Calu3 (cell line): ENCODE data around the gene EPHA1. TPM values are rescaled to one million over a fixed set of nuclear protein-coding genes. Genes with fewer than 3 reads are reported as not detected.

Experiments used
- BruUV-seq: library from RNA; stranded (reverse); fragments of 400-500 nt; replicated peaks from 2 replicates; lab custom pipeline; 2021; lab: Mats Ljungman, UMichigan
- CTCF ChIA-PET: fragments of 300-600 bp; sonication (Branson Sonifier 250); formaldehyde crosslinking; loops from one replicate; lab custom pipeline; 2022; ENCODE audit warnings: antibody characterized with exemption; lab: Charles Lee
- DNase-seq: peaks from one replicate; pipeline ENCODE4 v3.0.0; 2022
- H3K27ac Mint-ChIP-seq: one replicate; pipeline ENCODE4 v1.8.0; 2022; ENCODE audit warnings: mixed read lengths; ENCODE audit not compliant: unreplicated experiment
- H3K27me3 Mint-ChIP-seq: one replicate; pipeline ENCODE4 v1.8.0; 2022; ENCODE audit warnings: mixed read lengths; ENCODE audit not compliant: unreplicated experiment
- H3K36me3 Mint-ChIP-seq: one replicate; pipeline ENCODE4 v1.8.0; 2022; ENCODE audit warnings: mild to moderate bottlenecking, moderate library complexity, mixed read lengths; ENCODE audit not compliant: insufficient read depth, unreplicated experiment
- H3K4me1 Mint-ChIP-seq: one replicate; pipeline ENCODE4 v1.8.0; 2022; ENCODE audit warnings: mild to moderate bottlenecking, low read depth, mixed read lengths; ENCODE audit not compliant: unreplicated experiment
- H3K4me3 Mint-ChIP-seq: one replicate; pipeline ENCODE4 v1.8.0; 2022; ENCODE audit warnings: mild to moderate bottlenecking, low read depth, moderate library complexity, mixed read lengths; ENCODE audit not compliant: unreplicated experiment
- H3K9me3 Mint-ChIP-seq: one replicate; pipeline ENCODE4 v1.8.0; 2022; ENCODE audit warnings: low read depth, mixed read lengths; ENCODE audit not compliant: unreplicated experiment
- CTCF ChIP-seq: fragments of 200-600 bp; IDR thresholded peaks from one replicate; pipeline ENCODE4 v1.8.0; 2022; ENCODE audit warnings: antibody characterized with exemption; ENCODE audit not compliant: unreplicated experiment
- intact Hi-C: fragments of 100-400 bp; cut with micrococcal nuclease; formaldehyde crosslinking; loops from one replicate; pipeline ENCODE4 v1.10.0; 2022; ENCODE audit not compliant: unreplicated experiment
- total RNA-seq: library from RNA; stranded (reverse); gene quantifications from 2 replicates; pipeline ENCODE4 v1.2.3, GENCODE V29; 2022

Gene EPHA1
- total RNA-seq, 1 experiment from 2014 or later = 21.6 TPM

GRCh38 chr7:143367972-143368371, 40.7 kb downstream of the EPHA1 start:
- Mint-ChIP-seq H3K9me3 (no peaks in the 10 kb centered on the region), H3K27ac (peak overlapping the region; percentile 62), H3K27me3 (peaks cover 26% of the 10 kb centered on the region), H3K4me1 (peaks cover 47% of the 10 kb centered on the region), H3K4me3 (no peak overlapping the region), H3K36me3 (no peaks in the 10 kb centered on the region)
- no TSS peak for BruUV-seq
- peak; percentile 93 for DNase-seq
- CTCF ChIA-PET = interaction anchor here (1.0 kb wide), 2 partner anchors 12 to 46 kb away, joined by 3 to 5 read pairs; no protein-coding TSS in a partner anchor
- TF ChIP-seq CTCF = no peak
- intact Hi-C loops = loop anchor here (5.0 kb wide), 1 partner anchor 36 kb away; no protein-coding TSS in a partner anchor

DNA sequence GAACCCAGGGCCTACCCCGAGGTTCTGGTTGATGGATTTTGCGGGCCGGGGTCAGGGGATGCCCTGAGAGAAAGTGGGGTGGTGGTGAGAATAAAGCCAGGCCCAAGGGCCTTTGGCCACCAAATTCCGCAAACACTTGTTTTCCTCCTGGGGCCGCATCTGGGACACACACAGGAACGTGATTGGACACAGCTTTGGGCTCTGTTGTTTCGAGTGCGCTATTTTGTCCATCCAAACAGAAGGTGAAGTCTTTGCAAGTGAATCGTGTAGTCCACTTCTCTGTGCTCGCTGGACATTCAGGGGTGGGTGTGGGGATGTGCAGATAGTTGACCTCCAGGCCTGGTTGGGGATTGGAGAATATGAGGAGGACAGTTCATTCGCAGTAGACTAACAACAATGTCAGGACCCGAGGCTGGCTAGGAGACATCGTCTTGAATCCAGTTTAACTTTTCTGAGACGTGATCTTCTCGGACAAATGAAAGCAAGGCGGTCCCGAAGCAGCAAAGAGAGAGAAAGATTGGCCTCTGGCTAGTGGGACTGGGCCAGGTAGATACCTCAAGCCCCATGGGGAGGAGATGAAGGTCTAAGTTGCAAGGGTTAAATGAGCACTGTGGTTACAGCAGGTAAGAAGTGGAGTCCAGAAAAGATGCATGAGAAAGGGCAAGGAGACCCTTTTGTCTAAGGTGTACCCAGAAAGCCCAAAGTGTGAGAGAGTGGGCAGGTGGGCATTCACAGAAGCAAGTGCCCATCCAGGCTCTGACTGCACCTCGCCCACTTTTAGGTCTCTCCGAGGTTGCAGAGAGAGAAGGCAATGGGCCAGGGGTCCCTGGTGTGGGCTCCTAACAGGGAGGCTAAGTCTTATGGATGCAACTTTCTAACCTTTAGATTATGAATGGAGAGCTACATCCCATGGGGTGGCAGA, 45.4 kb downstream of the EPHA1 start:
- peak overlapping the region; percentile 12 for H3K4me3 Mint-ChIP-seq
- no peaks in the 10 kb centered on the region for H3K9me3 Mint-ChIP-seq
- H3K27ac Mint-ChIP-seq = no peak overlapping the region
- H3K36me3 Mint-ChIP-seq = peaks cover 11% of the 10 kb centered on the region
- no TSS peak for BruUV-seq
- intact Hi-C loops = no loop called here
- H3K27me3 Mint-ChIP-seq = peaks cover 73% of the 10 kb centered on the region
- DNase-seq = no peak
- peaks cover 21% of the 10 kb centered on the region for H3K4me1 Mint-ChIP-seq
- TF ChIP-seq CTCF = no peak
- CTCF ChIA-PET = no interaction called here

- no peaks in the 10 kb centered on the region for H3K9me3 Mint-ChIP-seq
- intact Hi-C loops = no loop called here
- no peak for TF ChIP-seq CTCF
- H3K27me3 Mint-ChIP-seq = peaks cover 82% of the 10 kb centered on the region
- DNase-seq = no peak
- peak within 1 kb of the TSS; percentile 79 for H3K4me3 Mint-ChIP-seq
- peaks cover 11% of the 10 kb centered on the region for H3K4me1 Mint-ChIP-seq
- no TSS peak for BruUV-seq
- CTCF ChIA-PET = no interaction called here
- no peak within 1 kb of the TSS for H3K27ac Mint-ChIP-seq
- H3K36me3 Mint-ChIP-seq = peaks cover 11% of the 10 kb centered on the region
Observed at GRCh38 chr7:143362131-143363015, 46.3 kb downstream of the EPHA1 start, which contains the start of gene FAM131B. Gene FAM131B (minus strand): TSS chr7:143362713. CDS start chr7:143362603, 110 bp downstream.

- TF ChIP-seq CTCF = no peak
- H3K4me3 Mint-ChIP-seq = peak overlapping the region; percentile 79
- CTCF ChIA-PET = no interaction called here
- H3K4me1 Mint-ChIP-seq = peaks cover 11% of the 10 kb centered on the region
- H3K36me3 Mint-ChIP-seq = peaks cover 11% of the 10 kb centered on the region
- H3K27me3 Mint-ChIP-seq = peaks cover 84% of the 10 kb centered on the region
- H3K9me3 Mint-ChIP-seq = no peaks in the 10 kb centered on the region
- DNase-seq = no peak
- intact Hi-C loops = no loop called here
- no TSS peak for BruUV-seq
- no peak overlapping the region for H3K27ac Mint-ChIP-seq
Observed at GRCh38 chr7:143361552-143362130, 47.0 kb downstream of the EPHA1 start.
